Kidney (tissue), 14 donors: ENCODE measurements around the gene ACSS3. TPM values are rescaled to one million over a fixed set of nuclear protein-coding genes. Genes with fewer than 3 reads are reported as not detected.

Experiments used
- DNase-seq, 5 donors: peaks; one replicate each; pipeline ENCODE4 v3.0.0-alpha.2; 2013 to 2020
- FAIRE-seq: peaks from 2 replicates; lab custom pipeline; 2012; peaks lifted over from hg19 to GRCh38; lab: Jason Lieb, UNC
- H3K27ac ChIP-seq, 2 donors: one replicate each; pipeline ENCODE4 v1.7.0; 2013; ENCODE audit warnings: low read depth in 2 of 2, low read length in 2 of 2, inconsistent platforms in 1 of 2
- H3K27me3 ChIP-seq: one replicate; pipeline ENCODE4 v1.7.1; 2013; ENCODE audit warnings: low read length, inconsistent platforms; ENCODE audit not compliant: control insufficient read depth, insufficient read depth
- H3K36me3 ChIP-seq, 3 donors: one replicate each; pipeline versions ENCODE4 v1.7.0 to v1.7.1; 2013; ENCODE audit warnings: low read length in 3 of 3, control low read depth in 1 of 3, inconsistent platforms in 1 of 3; ENCODE audit not compliant: insufficient read depth in 3 of 3, control insufficient read depth in 2 of 3
- H3K4me1 ChIP-seq, 3 donors: one replicate each; pipeline versions ENCODE4 v1.7.0 to v1.7.1; 2013; ENCODE audit warnings: low read length in 3 of 3, inconsistent platforms in 1 of 3, low read depth in 1 of 3; ENCODE audit not compliant: control insufficient read depth in 2 of 3, insufficient read depth in 2 of 3
- H3K4me3 ChIP-seq, 3 donors: one replicate each; pipeline versions ENCODE4 v1.7.0 to v1.8.1; 2013; ENCODE audit warnings: low read length in 3 of 3, control low read depth in 1 of 3, inconsistent platforms in 1 of 3
- H3K9ac ChIP-seq, 3 donors: one replicate each; pipeline versions ENCODE4 v1.7.0 to v1.7.1; 2013; ENCODE audit warnings: low read length in 3 of 3, control low read depth in 1 of 3, inconsistent platforms in 1 of 3
- H3K9me3 ChIP-seq, 3 donors: one replicate each; pipeline versions ENCODE4 v1.7.0 to v1.7.1; 2013; ENCODE audit warnings: low read length in 3 of 3, control low read depth in 1 of 3, inconsistent platforms in 1 of 3; ENCODE audit not compliant: control insufficient read depth in 2 of 3, insufficient read depth in 1 of 3
- CTCF ChIP-seq: IDR thresholded peaks from 3 replicates; pipeline ENCODE4 v1.5.1; 2012; ENCODE audit warnings: mild to moderate bottlenecking, moderate library complexity, borderline replicate concordance; ENCODE audit not compliant: insufficient read depth; ENCODE audit errors: extremely low read depth
- intact Hi-C: fragments of 100-400 bp; cut with DNase I; formaldehyde crosslinking; loops from one replicate; pipeline ENCODE4 v1.11.1; 2022
- polyA plus RNA-seq: library from polyadenylated mRNA; stranded (reverse); fragments of 350-450 nt; fragmentation: Illumina TruSeq; extraction: RNeasy Lipid Tissue Mini Kit (QIAGEN cat#74804); gene quantifications from one replicate; pipeline ENCODE4 v1.2.3, GENCODE V29; 2014; ENCODE audit warnings: low read depth, low replicate concordance; ENCODE audit not compliant: insufficient read depth
- total RNA-seq: library from RNA; stranded (reverse); fragmentation: NEBNext Ultra II Directional; extraction: Animal tissue kit (Norgen Biotek cat#: 25700); gene quantifications from one replicate; pipeline ENCODE4 v1.2.1, GENCODE V29; 2021
- donor health status: control.
- donor health status: control.
- donor health status: control.
- donor health status: control.
- donor health status: control.
- donor health status: DM: yes; HTN: yes; CAD: no.
- donor health status: Normal renal cell carcinoma (clear cell type).

The ACSS3 gene
- total and polyA plus RNA-seq, 2 donors from 2014 or later: 18.9 to 21.2 TPM

- Histone ChIP-seq H3K27me3 (no peaks in the 10 kb centered on the region), H3K27ac (no peak overlapping the region)
Observed at GRCh38 chr12:81164827-81165226, 86.9 kb downstream of the ACSS3 start.

GRCh38 chr12:81166790-81167189, 88.9 kb downstream of the ACSS3 start:
- H3K27ac ChIP-seq: no peak overlapping the region
- no peak overlapping the region for H3K9ac ChIP-seq
- intact Hi-C loops: no loop called here
- H3K27me3 ChIP-seq: no peaks in the 10 kb centered on the region
- FAIRE-seq (no peak), DNase-seq (no peak)
- H3K9me3 ChIP-seq: no peaks in the 10 kb centered on the region
- H3K36me3 ChIP-seq: no peaks in the 10 kb centered on the region
- H3K4me1 ChIP-seq: no peaks in the 10 kb centered on the region
- no peak for TF ChIP-seq CTCF
- H3K4me3 ChIP-seq: no peak overlapping the region

More at GRCh38 chr12:81164827-81165226, 86.9 kb downstream of the ACSS3 start:
- no peak overlapping the region for H3K4me3 ChIP-seq
- H3K36me3 ChIP-seq: no peaks in the 10 kb centered on the region
- H3K9me3 ChIP-seq: no peaks in the 10 kb centered on the region
- TF ChIP-seq CTCF: no peak
- intact Hi-C loops: no loop called here
- no peak overlapping the region for H3K9ac ChIP-seq
- FAIRE-seq (no peak), DNase-seq (no peak)
- no peaks in the 10 kb centered on the region for H3K4me1 ChIP-seq

- TF ChIP-seq CTCF: no peak
- intact Hi-C loops: no loop called here
- H3K9me3 ChIP-seq: no peaks in the 10 kb centered on the region
Observed at GRCh38 chr12:81167694-81168093, 89.8 kb downstream of the ACSS3 start.

GRCh38 chr12:81168445-81168844, 90.6 kb downstream of the ACSS3 start:
- DNase-seq (no peak), FAIRE-seq (no peak)
- Histone ChIP-seq H3K27ac (no peak overlapping the region), H3K9me3 (no peaks in the 10 kb centered on the region), H3K36me3 (no peaks in the 10 kb centered on the region), H3K4me1 (no peaks in the 10 kb centered on the region), H3K9ac (no peak overlapping the region), H3K27me3 (no peaks in the 10 kb centered on the region), H3K4me3 (no peak overlapping the region)
- intact Hi-C loops: no loop called here
- no peak for TF ChIP-seq CTCF

More at GRCh38 chr12:81167694-81168093, 89.8 kb downstream of the ACSS3 start:
- Histone ChIP-seq H3K27ac (no peak overlapping the region), H3K4me1 (no peaks in the 10 kb centered on the region), H3K4me3 (no peak overlapping the region), H3K27me3 (no peaks in the 10 kb centered on the region), H3K36me3 (no peaks in the 10 kb centered on the region), H3K9ac (no peak overlapping the region)
- no peak for FAIRE-seq
- DNase-seq: no peak
